Astrocyte of the cerebellum (primary cell): ENCODE measurements around the gene B9D1.
A peak's percentile ranks its signal among the peaks of the same experiment; 100 is the strongest.

Source experiments
- DNase-seq: peaks from one replicate; pipeline ENCODE4 v3.0.0-alpha.2; 2011; ENCODE audit warnings: low read depth
- H3K4me3 ChIP-seq: 2 replicates; pipeline ENCODE4 v1.5.1; 2011; ENCODE audit warnings: mild to moderate bottlenecking, low read depth, low read length, moderate library complexity
- CTCF ChIP-seq: IDR thresholded peaks from 2 replicates; pipeline ENCODE4 v1.5.1; 2012; ENCODE audit warnings: low read length, low read depth, moderate library complexity, mild to moderate bottlenecking; ENCODE audit errors: missing control alignments
- in situ Hi-C: cut with HindIII; loops from 2 replicates; pipeline ENCODE4 v1.10.0; 2017; ENCODE audit warnings: low sequenced_read_pairs

The B9D1 gene

GRCh38 chr17:19322129-19322505 is 40.4 kb downstream of the B9D1 start:
- in situ Hi-C loops, result no loop called here
- DNase-seq, result no peak
- H3K4me3 ChIP-seq, result no peak overlapping the region
- no peak for TF ChIP-seq CTCF

GRCh38 chr17:19321481-19322128 is 40.9 kb downstream of the B9D1 start:
- no peak for DNase-seq
- no peak overlapping the region for H3K4me3 ChIP-seq
- in situ Hi-C loops, result no loop called here
- TF ChIP-seq CTCF, result peak; percentile 29

GRCh38 chr17:19320876-19321275 is 41.6 kb downstream of the B9D1 start:
- in situ Hi-C loops, result no loop called here
- DNase-seq, result no peak
- H3K4me3 ChIP-seq, result no peak overlapping the region
- TF ChIP-seq CTCF, result no peak

- no peak for TF ChIP-seq CTCF
- in situ Hi-C loops, result no loop called here
- no peak for DNase-seq
- no peak overlapping the region for H3K4me3 ChIP-seq
Observed at GRCh38 chr17:19319771-19320505, 42.6 kb downstream of the B9D1 start.

GRCh38 chr17:19318611-19319010 is 43.9 kb downstream of the B9D1 start:
- in situ Hi-C loops, result no loop called here
- no peak for DNase-seq
- TF ChIP-seq CTCF, result no peak
- no peak overlapping the region for H3K4me3 ChIP-seq

- peak; percentile 24 for TF ChIP-seq CTCF
- no peak overlapping the region for H3K4me3 ChIP-seq
- DNase-seq, result peak; percentile 75
- in situ Hi-C loops, result no loop called here
Observed at GRCh38 chr17:19317359-19318095, 45.0 kb downstream of the B9D1 start.
